ENCODE results near the gene ZSWIM5. TPM values are rescaled to one million over a fixed set of nuclear protein-coding genes. Genes with fewer than 3 reads are reported as not detected.
"Not testable (repeated sequence)": the region's sequence is repeated elsewhere in the genome, so short reads cannot be mapped to it uniquely, and the experiment has no call there.

The ZSWIM5 gene
- total RNA-seq, 1 donor from 2014 or later, result under 0.01 TPM

DNA sequence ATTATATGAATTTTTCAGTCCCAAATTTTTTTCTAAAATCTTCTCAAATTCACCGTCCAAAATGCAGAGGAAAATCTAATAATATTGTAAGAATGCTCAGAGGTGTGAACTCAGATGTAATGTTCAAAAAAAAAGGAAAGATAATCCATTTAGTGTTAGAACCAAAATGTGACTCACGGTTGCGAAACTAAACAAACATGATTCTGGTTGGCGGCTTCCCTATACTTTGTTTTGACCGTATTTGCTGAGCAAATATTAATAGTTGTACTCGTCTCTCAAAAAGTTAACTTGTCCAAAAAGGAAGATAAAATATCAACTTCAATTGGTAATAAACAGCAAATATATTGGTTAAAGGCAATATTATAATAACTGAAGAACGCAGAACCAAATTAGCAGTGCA, 34.4 kb downstream of the ZSWIM5 start:
- peak; percentile 88 for DNase-seq (ENCODE audit: low read depth)
- H3K4me3 ChIP-seq (ENCODE audit: low read depth, low read length), result no peak overlapping the region
- FAIRE-seq, result no peak
- no peaks in the 10 kb centered on the region for H3K27me3 ChIP-seq (ENCODE audit: control insufficient read depth, insufficient read depth, low read length)
- no peak for TF ChIP-seq CTCF (IDR thresholded peaks at IDR 0.05; ENCODE audit: insufficient read depth, low read length, severe bottlenecking)
- H3K36me3 ChIP-seq (ENCODE audit: control insufficient read depth, insufficient read depth, low read length), result no peaks in the 10 kb centered on the region

GRCh38 chr1:45171575-45171974, 34.8 kb downstream of the ZSWIM5 start:
- Histone ChIP-seq H3K4me3 (ENCODE audit: low read depth, low read length) (no peak overlapping the region), H3K36me3 (ENCODE audit: control insufficient read depth, insufficient read depth, low read length) (no peaks in the 10 kb centered on the region), H3K27me3 (ENCODE audit: control insufficient read depth, insufficient read depth, low read length) (no peaks in the 10 kb centered on the region)
- no peak for FAIRE-seq
- no peak for DNase-seq (ENCODE audit: low read depth)
- no peak for TF ChIP-seq CTCF (IDR thresholded peaks at IDR 0.05; ENCODE audit: insufficient read depth, low read length, severe bottlenecking)

- Histone ChIP-seq H3K27me3 (ENCODE audit: control insufficient read depth, insufficient read depth, low read length) (no peaks in the 10 kb centered on the region), H3K36me3 (ENCODE audit: control insufficient read depth, insufficient read depth, low read length) (no peaks in the 10 kb centered on the region), H3K4me3 (ENCODE audit: low read depth, low read length) (no peak overlapping the region)
- FAIRE-seq, result no peak
- peak; percentile 25 for DNase-seq (ENCODE audit: low read depth)
- TF ChIP-seq CTCF (IDR thresholded peaks at IDR 0.05; ENCODE audit: insufficient read depth, low read length, severe bottlenecking), result no peak
Observed at GRCh38 chr1:45170151-45170742, 36.2 kb downstream of the ZSWIM5 start.

GRCh38 chr1:45167947-45168346, 38.5 kb downstream of the ZSWIM5 start:
- H3K36me3 ChIP-seq (ENCODE audit: control insufficient read depth, insufficient read depth, low read length); H3K4me3 ChIP-seq (ENCODE audit: low read depth, low read length); FAIRE-seq; DNase-seq (ENCODE audit: low read depth); H3K27me3 ChIP-seq (ENCODE audit: control insufficient read depth, insufficient read depth, low read length): not testable (repeated sequence)

DNA sequence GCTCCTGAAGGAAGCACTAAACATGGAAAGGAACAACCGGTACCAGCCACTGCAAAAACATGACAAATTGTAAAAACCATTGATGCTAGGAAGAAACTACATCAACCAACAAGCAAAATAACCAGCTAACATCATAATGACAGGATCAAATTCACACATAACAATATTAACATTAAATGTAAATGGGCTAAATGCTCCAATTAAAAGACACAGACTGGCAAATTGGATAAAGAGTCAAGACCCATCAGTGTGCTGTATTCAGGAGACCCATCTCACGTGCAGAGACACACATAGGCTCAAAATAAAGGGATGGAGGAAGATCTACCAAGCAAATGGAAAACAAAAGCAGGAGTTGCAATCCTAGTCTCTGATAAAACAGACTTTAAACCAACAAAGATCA, 42.1 kb downstream of the ZSWIM5 start:
- not testable (repeated sequence) for H3K4me3 ChIP-seq (ENCODE audit: low read depth, low read length); DNase-seq (ENCODE audit: low read depth); H3K27me3 ChIP-seq (ENCODE audit: control insufficient read depth, insufficient read depth, low read length); FAIRE-seq; H3K36me3 ChIP-seq (ENCODE audit: control insufficient read depth, insufficient read depth, low read length)

- DNase-seq (ENCODE audit: low read depth); H3K27me3 ChIP-seq (ENCODE audit: control insufficient read depth, insufficient read depth, low read length); FAIRE-seq; H3K36me3 ChIP-seq (ENCODE audit: control insufficient read depth, insufficient read depth, low read length); H3K4me3 ChIP-seq (ENCODE audit: low read depth, low read length): not testable (repeated sequence)
Observed at GRCh38 chr1:45163111-45163510, 43.3 kb downstream of the ZSWIM5 start.

DNA sequence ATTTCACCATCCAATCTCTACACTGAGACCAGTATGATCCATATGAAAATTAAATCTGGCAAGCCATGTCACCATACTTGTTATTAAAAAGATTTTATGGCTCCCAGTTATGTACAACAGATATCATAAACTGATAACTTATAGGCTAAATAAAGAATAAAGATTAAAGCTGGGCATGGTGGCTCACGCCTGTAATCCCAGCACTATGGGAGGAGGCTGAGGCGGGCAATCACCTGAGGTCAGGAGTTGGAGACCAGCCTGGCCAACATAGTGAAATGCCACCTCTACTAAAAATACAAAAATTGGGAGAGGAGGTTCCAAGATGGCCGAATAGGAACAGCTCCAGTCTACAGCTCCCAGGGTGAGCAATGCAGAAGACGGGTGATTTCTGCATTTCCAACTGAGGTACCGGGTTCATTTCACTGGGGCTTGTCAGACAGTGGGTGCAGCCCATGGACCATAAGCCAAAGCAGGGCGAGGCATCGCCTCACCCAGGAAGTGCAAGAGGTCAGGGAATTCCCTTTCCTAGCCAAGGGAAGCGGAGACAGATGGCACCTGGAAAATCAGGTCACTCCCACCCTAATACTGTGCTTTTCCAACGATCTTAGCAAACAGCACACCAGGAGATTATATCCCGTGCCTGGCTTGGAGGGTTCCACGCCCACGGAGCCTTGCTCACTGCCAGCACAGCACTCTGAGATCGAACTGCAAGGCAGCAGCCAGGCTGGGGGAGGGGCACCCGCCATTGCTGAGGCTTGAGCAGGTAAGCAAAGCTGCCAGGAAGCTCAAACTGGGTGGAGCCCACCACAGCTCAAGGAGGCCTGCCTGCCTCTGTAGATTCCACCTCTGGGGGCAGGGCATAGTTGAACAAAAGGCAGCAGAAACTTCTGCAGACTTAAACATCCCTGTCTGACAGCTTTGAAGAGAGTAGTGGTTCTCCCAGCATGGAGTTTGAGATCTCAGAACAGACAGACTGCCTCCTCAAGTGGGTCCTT, 44.1 kb downstream of the ZSWIM5 start:
- not testable (repeated sequence) for FAIRE-seq; DNase-seq (ENCODE audit: low read depth); H3K4me3 ChIP-seq (ENCODE audit: low read depth, low read length); H3K36me3 ChIP-seq (ENCODE audit: control insufficient read depth, insufficient read depth, low read length); H3K27me3 ChIP-seq (ENCODE audit: control insufficient read depth, insufficient read depth, low read length)

All from bronchial epithelial cell (primary cell).